GM12872 (cell line): ENCODE data around the gene CEP128.

ENCODE experiments used
- CTCF ChIP-seq: IDR thresholded peaks from 3 replicates; pipeline ENCODE4 v1.5.1; 2011; ENCODE audit warnings: low read depth, mild to moderate bottlenecking, low read length, moderate library complexity; ENCODE audit not compliant: insufficient read depth

The CEP128 gene

GRCh38 chr14:80565001-80565400 is 376.5 kb downstream of the CEP128 start:
- TF ChIP-seq CTCF: no peak

- TF ChIP-seq CTCF: no peak
Measured at GRCh38 chr14:80564051-80564450, 377.5 kb downstream of the CEP128 start.

GRCh38 chr14:80560800-80561657 is 380.5 kb downstream of the CEP128 start:
- TF ChIP-seq CTCF: no peak

GRCh38 chr14:80554139-80554538 is 387.4 kb downstream of the CEP128 start:
- TF ChIP-seq CTCF: no peak

- no peak for TF ChIP-seq CTCF
Measured at GRCh38 chr14:80549141-80549540, 392.4 kb downstream of the CEP128 start.

GRCh38 chr14:80545935-80546854 is 395.3 kb downstream of the CEP128 start:
- TF ChIP-seq CTCF: no peak

- TF ChIP-seq CTCF: no peak
Measured at GRCh38 chr14:80544366-80544765, 397.2 kb downstream of the CEP128 start.
